IMR-90 (cell line): Measurements from ENCODE around the gene MIXL1. TPM values are rescaled to one million over a fixed set of nuclear protein-coding genes. Genes with fewer than 3 reads are reported as not detected.

Source experiments
- ATAC-seq: fragments of 200-7000 bp; cut with Tn5 transposase; 2 replicates; pipeline ENCODE4 v1.9.1; 2020; ENCODE audit warnings: low read depth, mild to moderate bottlenecking, moderate library complexity
- BruUV-seq: library from RNA; stranded (reverse); fragments of 400-500 nt; replicated peaks from 2 replicates; lab custom pipeline; 2021; lab: Mats Ljungman, UMichigan
- CTCF ChIA-PET: fragments of 300-600 bp; formaldehyde crosslinking; extraction: SDS; loops from one replicate; lab custom pipeline; 2021; ENCODE audit warnings: antibody characterized with exemption; lab: Yijun Ruan, JAX
- POLR2A ChIA-PET: fragments of 300-600 bp; sonication (Branson Sonifier 250); formaldehyde crosslinking; loops from one replicate; lab custom pipeline; 2022; ENCODE audit warnings: antibody characterized with exemption; ENCODE audit not compliant: unreplicated experiment; lab: Charles Lee
- DNase-seq: peaks from one replicate; pipeline ENCODE4 v3.0.0; 2013
- H2AFZ ChIP-seq: replicated peaks from 2 replicates; pipeline ENCODE3; 2013; ENCODE audit warnings: low read length, mild to moderate bottlenecking; ENCODE audit not compliant: poor library complexity
- H2AK5ac ChIP-seq: 2 replicates; pipeline ENCODE4 v1.6.1; 2013; ENCODE audit warnings: low read depth, low read length, inconsistent platforms
- H2AK9ac ChIP-seq: replicated peaks from 2 replicates; pipeline ENCODE3; 2013; ENCODE audit warnings: mild to moderate bottlenecking, low read depth, low read length, moderate library complexity; ENCODE audit not compliant: poor library complexity
- H2BK120ac ChIP-seq: 2 replicates; pipeline ENCODE4 v1.6.1; 2013; ENCODE audit warnings: low read depth, low read length, inconsistent platforms
- H2BK15ac ChIP-seq: 3 replicates; pipeline ENCODE4 v1.6.1; 2013; ENCODE audit warnings: low read depth, low read length, inconsistent platforms
- H2BK20ac ChIP-seq: 2 replicates; pipeline ENCODE4 v1.6.1; 2013; ENCODE audit warnings: low read depth, mild to moderate bottlenecking, inconsistent platforms, low read length, moderate library complexity
- H2BK5ac ChIP-seq: 2 replicates; pipeline ENCODE4 v1.6.1; 2013; ENCODE audit warnings: mild to moderate bottlenecking, low read depth, low read length, inconsistent platforms; ENCODE audit not compliant: poor library complexity, severe bottlenecking
- H3K14ac ChIP-seq: replicated peaks from 2 replicates; pipeline ENCODE4 v1.6.1; 2013; ENCODE audit warnings: low read depth, low read length, inconsistent platforms
- H3K18ac ChIP-seq: 2 replicates; pipeline ENCODE4 v1.6.1; 2013; ENCODE audit warnings: low read depth, low read length, control low read depth
- H3K23ac ChIP-seq: 2 replicates; pipeline ENCODE4 v1.6.1; 2013; ENCODE audit warnings: low read depth, low read length, inconsistent platforms
- H3K27ac ChIP-seq: 2 replicates; pipeline ENCODE4 v1.5.1; 2013; ENCODE audit warnings: mild to moderate bottlenecking, control low read depth, low read length; ENCODE audit not compliant: insufficient read depth
- H3K27me3 ChIP-seq: 2 replicates; pipeline ENCODE4 v1.6.1; 2013; ENCODE audit warnings: low read length; ENCODE audit not compliant: control insufficient read depth, insufficient read depth
- H3K36me3 ChIP-seq: 2 replicates; pipeline ENCODE4 v1.6.1; 2013; ENCODE audit warnings: low read length, mixed read lengths; ENCODE audit not compliant: control insufficient read depth, insufficient read depth
- H3K4ac ChIP-seq: 2 replicates; pipeline ENCODE4 v1.6.1; 2013; ENCODE audit warnings: low read depth, low read length, inconsistent platforms
- H3K4me1 ChIP-seq: 2 replicates; pipeline ENCODE4 v1.6.1; 2013; ENCODE audit warnings: low read length, mixed read lengths; ENCODE audit not compliant: control insufficient read depth, insufficient read depth
- H3K4me2 ChIP-seq: 2 replicates; pipeline ENCODE4 v1.6.1; 2013; ENCODE audit warnings: low read depth, mild to moderate bottlenecking, control low read depth, low read length, moderate library complexity
- H3K4me3 ChIP-seq: 2 replicates; pipeline ENCODE4 v1.5.1; 2013; ENCODE audit warnings: low read depth, mild to moderate bottlenecking, control low read depth, low read length, moderate library complexity; ENCODE audit not compliant: insufficient read depth
- H3K56ac ChIP-seq: 2 replicates; pipeline ENCODE4 v1.6.1; 2013; ENCODE audit warnings: low read length, inconsistent platforms; ENCODE audit not compliant: insufficient read depth; ENCODE audit errors: extremely low read depth
- H3K79me1 ChIP-seq, 2 experiments: 2 replicates each; pipeline ENCODE4 v1.6.1; 2013; ENCODE audit warnings: low read length in 2 of 2, inconsistent platforms in 1 of 2, low read depth in 1 of 2
- H3K9ac ChIP-seq: 2 replicates; pipeline ENCODE4 v1.6.1; 2013; ENCODE audit warnings: low read depth, low read length, control low read depth
- H3K9me1 ChIP-seq: 2 replicates; pipeline ENCODE4 v1.6.1; 2013; ENCODE audit warnings: low read length, inconsistent platforms; ENCODE audit not compliant: insufficient read depth
- H3K9me3 ChIP-seq: 2 replicates; pipeline ENCODE4 v1.6.1; 2013; ENCODE audit warnings: low read length; ENCODE audit not compliant: control insufficient read depth, insufficient read depth
- H4K20me1 ChIP-seq: 2 replicates; pipeline ENCODE4 v1.6.1; 2013; ENCODE audit warnings: low read length, inconsistent platforms; ENCODE audit not compliant: insufficient read depth
- H4K5ac ChIP-seq: 2 replicates; pipeline ENCODE4 v1.6.1; 2013; ENCODE audit warnings: mild to moderate bottlenecking, low read depth, low read length, control low read depth
- H4K8ac ChIP-seq, 2 experiments: 2 replicates each; pipeline ENCODE4 v1.6.1; 2013; ENCODE audit warnings: low read depth in 2 of 2, low read length in 2 of 2, control low read depth in 1 of 2, inconsistent platforms in 1 of 2
- H4K91ac ChIP-seq: 2 replicates; pipeline ENCODE4 v1.6.1; 2013; ENCODE audit warnings: low read depth, low read length, inconsistent platforms; ENCODE audit not compliant: insufficient read depth
- FOS ChIP-seq: fragments of 150-350 bp; IDR thresholded peaks from 2 replicates; pipeline ENCODE4 v1.6.1; 2016; ENCODE audit warnings: low read depth, low read length
- MAZ ChIP-seq: IDR thresholded peaks from 2 replicates; pipeline ENCODE4 v1.6.1; 2012; ENCODE audit warnings: low read depth, mild to moderate bottlenecking, low read length, improper control_type of control experiment, moderate library complexity, borderline replicate concordance
- RAD21 ChIP-seq: IDR thresholded peaks from 2 replicates; pipeline ENCODE4 v1.6.1; 2012; ENCODE audit warnings: low read length, improper control_type of control experiment
- dilution Hi-C: fragments of 300-500 bp; cut with HindIII; formaldehyde crosslinking; loops from one replicate; pipeline ENCODE4 v1.14.3; 2018; ENCODE audit warnings: low sequenced_read_pairs; ENCODE audit not compliant: unreplicated experiment
- in situ Hi-C: fragments of 300-500 bp; cut with MboI; formaldehyde crosslinking; loops from 3 replicates; pipeline ENCODE4 v1.14.3; 2019; ENCODE audit warnings: low sequenced_read_pairs, inconsistent platforms, mixed read lengths
- intact Hi-C: fragments of 100-400 bp; cut with micrococcal nuclease; formaldehyde crosslinking; loops from 2 replicates; pipeline ENCODE4 v1.10.0; 2022
- polyA plus RNA-seq, 3 experiments: library from polyadenylated mRNA; depleted of rRNA; stranded (reverse); fragments of >200 nt; gene quantifications; 2 replicates each; pipeline ENCODE4 v1.2.3, GENCODE V29; 2012; ENCODE audit warnings: low replicate concordance in 1 of 3
- total RNA-seq: library from RNA; depleted of rRNA; stranded (reverse); fragments of >200 nt; gene quantifications from 2 replicates; pipeline ENCODE4 v1.2.3, GENCODE V29; 2012
- TF ChIP-seq, protein P1 (sequence below): fragments of 150-350 bp; IDR thresholded peaks from 2 replicates; pipeline ENCODE4 v1.6.1; 2016; ENCODE audit warnings: low read depth, mild to moderate bottlenecking, low read length, moderate library complexity, borderline replicate concordance

MIXL1 gene
- total and polyA plus RNA-seq, 2 of the 4 experiments (the other 2 are of a cell fraction): not detected

GRCh38 chr1:226204198-226204597 lies 19.3 kb upstream of the MIXL1 start:
- DNase-seq: no peak
- Histone ChIP-seq H3K23ac (no peak overlapping the region), H3K9me1 (no peaks in the 10 kb centered on the region), H3K27ac (no peak overlapping the region), H2BK15ac (no peak overlapping the region), H3K4me2 (no peak overlapping the region), H4K8ac (no peak overlapping the region), H2BK5ac (no peak overlapping the region), H3K14ac (no peak overlapping the region), H2AFZ (no peak overlapping the region), H3K4me1 (no peaks in the 10 kb centered on the region), H3K18ac (no peak overlapping the region), H3K9me3 (no peaks in the 10 kb centered on the region), H2AK5ac (no peak overlapping the region), H3K4ac (no peak overlapping the region), H3K4me3 (no peak overlapping the region), H2BK20ac (no peak overlapping the region), H3K9ac (no peak overlapping the region), H3K36me3 (no peaks in the 10 kb centered on the region), H3K79me1 (no peaks in the 10 kb centered on the region), H4K20me1 (no peaks in the 10 kb centered on the region), H2BK120ac (no peak overlapping the region), H3K56ac (no peak overlapping the region), H3K27me3 (peaks cover 17% of the 10 kb centered on the region), H4K5ac (no peak overlapping the region), H4K91ac (no peak overlapping the region), H2AK9ac (no peak overlapping the region)
- ChIA-PET CTCF (no interaction called here), POLR2A (no interaction called here)
- intact Hi-C loops: loop anchor here (10.0 kb wide), 1 partner anchor 131 kb away; no protein-coding TSS in a partner anchor
- TF ChIP-seq, protein P1, sequence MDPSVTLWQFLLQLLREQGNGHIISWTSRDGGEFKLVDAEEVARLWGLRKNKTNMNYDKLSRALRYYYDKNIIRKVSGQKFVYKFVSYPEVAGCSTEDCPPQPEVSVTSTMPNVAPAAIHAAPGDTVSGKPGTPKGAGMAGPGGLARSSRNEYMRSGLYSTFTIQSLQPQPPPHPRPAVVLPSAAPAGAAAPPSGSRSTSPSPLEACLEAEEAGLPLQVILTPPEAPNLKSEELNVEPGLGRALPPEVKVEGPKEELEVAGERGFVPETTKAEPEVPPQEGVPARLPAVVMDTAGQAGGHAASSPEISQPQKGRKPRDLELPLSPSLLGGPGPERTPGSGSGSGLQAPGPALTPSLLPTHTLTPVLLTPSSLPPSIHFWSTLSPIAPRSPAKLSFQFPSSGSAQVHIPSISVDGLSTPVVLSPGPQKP: no peak
- TF ChIP-seq MAZ: no peak
- TF ChIP-seq FOS: no peak
- TF ChIP-seq RAD21: no peak
- BruUV-seq: no TSS peak
- dilution Hi-C loops: no loop called here
- in situ Hi-C loops: no loop called here
- no peak for ATAC-seq
